Activated CD4-positive, alpha-beta T cell treated with anti-CD3 and anti-CD28 coated beads, Interleukin-2, amount 50 U/mL, for 4 hours (primary cell): Measurements from ENCODE around the gene ARL8A.
A peak's percentile ranks its signal among the peaks of the same experiment; 100 is the strongest.
"Not testable (repeated sequence)": the region's sequence is repeated elsewhere in the genome, so short reads cannot be mapped to it uniquely, and the experiment has no call there.

Experiments
- DNase-seq, 2 experiments: peaks; one replicate each; pipeline ENCODE4 v3.0.0-alpha.2; 2020

Gene ARL8A

GRCh38 chr1:202156590-202156989 lies 12.1 kb upstream of the ARL8A start:
- no peak for DNase-seq

- no peak for DNase-seq
Observed at GRCh38 chr1:202155478-202156021, 11.0 kb upstream of the ARL8A start.

GRCh38 chr1:202154766-202155477 lies 10.4 kb upstream of the ARL8A start:
- peak; percentile 44 to 45 for DNase-seq

- no peak for DNase-seq
Observed at GRCh38 chr1:202154148-202154765, 9.7 kb upstream of the ARL8A start.

GRCh38 chr1:202153284-202153683 lies 8.7 kb upstream of the ARL8A start:
- DNase-seq, result no peak

- DNase-seq, result no peak
Observed at GRCh38 chr1:202152399-202152798, 7.9 kb upstream of the ARL8A start.

GRCh38 chr1:202151045-202151444 lies 6.5 kb upstream of the ARL8A start:
- no peak for DNase-seq

- no peak for DNase-seq
Observed at GRCh38 chr1:202150602-202151001, 6.1 kb upstream of the ARL8A start.

GRCh38 chr1:202150187-202150586 lies 5.7 kb upstream of the ARL8A start:
- DNase-seq, result no peak

GRCh38 chr1:202149566-202149965 lies 5.0 kb upstream of the ARL8A start:
- no peak for DNase-seq

- no peak for DNase-seq
Observed at GRCh38 chr1:202148391-202148790, 3.9 kb upstream of the ARL8A start.

- no peak for DNase-seq
Observed at GRCh38 chr1:202146993-202147392, 2.5 kb upstream of the ARL8A start.

GRCh38 chr1:202146279-202146678 lies 1.7 kb upstream of the ARL8A start:
- DNase-seq, result no peak

GRCh38 chr1:202145744-202146140 lies 1.2 kb upstream of the ARL8A start:
- DNase-seq, result not testable (repeated sequence)

- DNase-seq, result no peak
Observed at GRCh38 chr1:202145068-202145743, 669 bp upstream of the ARL8A start.

- DNase-seq, result no peak
Observed at GRCh38 chr1:202143768-202144401, 652 bp downstream of the ARL8A start.

GRCh38 chr1:202143011-202143767 lies 1.3 kb downstream of the ARL8A start:
- DNase-seq, result no peak

GRCh38 chr1:202141468-202141867 lies 3.1 kb downstream of the ARL8A start:
- DNase-seq, result not testable (repeated sequence)

GRCh38 chr1:202140833-202141232 lies 3.7 kb downstream of the ARL8A start:
- no peak for DNase-seq

GRCh38 chr1:202135221-202135721 lies 9.3 kb downstream of the ARL8A start:
- peak; percentile 34 to 43 for DNase-seq

- DNase-seq, result no peak
Observed at GRCh38 chr1:202134645-202135172, 9.8 kb downstream of the ARL8A start.

GRCh38 chr1:202133989-202134388 lies 10.5 kb downstream of the ARL8A start:
- DNase-seq, result no peak
